GM23338 (cell line): ENCODE measurements around the gene ATXN7L3. TPM values are rescaled to one million over a fixed set of nuclear protein-coding genes. Genes with fewer than 3 reads are reported as not detected.

Experiments
- ATAC-seq: fragments of 200-7000 bp; cut with Tn5 transposase; 3 replicates; pipeline ENCODE4 v1.9.1; 2020
- DNase-seq: peaks from one replicate; pipeline ENCODE4 v3.0.0-alpha.2; 2015; ENCODE audit warnings: low spot score
- H2AFZ ChIP-seq: fragments of 200-600 bp; sonication (generic); 2 replicates; pipeline ENCODE4 v1.8.0; 2016; ENCODE audit warnings: antibody characterized with exemption, mild to moderate bottlenecking, moderate library complexity
- H3F3A ChIP-seq: fragments of 200-600 bp; sonication (generic); replicated peaks from 2 replicates; pipeline ENCODE4 v1.8.0; 2017; ENCODE audit warnings: antibody characterized with exemption, mixed run types, low read depth
- H3K27ac ChIP-seq: fragments of 200-600 bp; sonication (generic); 2 replicates; pipeline ENCODE4 v1.6.1; 2016; ENCODE audit warnings: low read depth
- H3K27me3 ChIP-seq: fragments of 200-600 bp; sonication (generic); 2 replicates; pipeline ENCODE4 v1.8.0; 2016; ENCODE audit warnings: mild to moderate bottlenecking, mixed run types, moderate library complexity; ENCODE audit not compliant: insufficient read depth
- H3K36me3 ChIP-seq: fragments of 200-600 bp; sonication (generic); 2 replicates; pipeline ENCODE4 v1.8.0; 2016; ENCODE audit warnings: mild to moderate bottlenecking; ENCODE audit not compliant: insufficient read depth
- H3K4me1 ChIP-seq: fragments of 200-600 bp; sonication (generic); 2 replicates; pipeline ENCODE4 v1.8.0; 2016; ENCODE audit warnings: mild to moderate bottlenecking, moderate library complexity; ENCODE audit not compliant: insufficient read depth
- H3K4me2 ChIP-seq: fragments of 200-600 bp; sonication (generic); 2 replicates; pipeline ENCODE4 v1.7.1; 2017; ENCODE audit warnings: mixed run types
- H3K4me3 ChIP-seq: fragments of 200-600 bp; sonication (generic); 2 replicates; pipeline ENCODE4 v1.6.1; 2016; ENCODE audit warnings: mixed run types
- H3K79me2 ChIP-seq: fragments of 200-600 bp; sonication (generic); replicated peaks from 2 replicates; pipeline ENCODE4 v1.8.0; 2017; ENCODE audit warnings: mild to moderate bottlenecking; ENCODE audit not compliant: insufficient read depth
- H3K9me2 ChIP-seq: fragments of 200-600 bp; sonication (generic); 2 replicates; pipeline ENCODE4 v1.8.0; 2017; ENCODE audit not compliant: insufficient read depth
- H4K20me1 ChIP-seq: fragments of 200-600 bp; sonication (generic); replicated peaks from 2 replicates; pipeline ENCODE4 v1.8.0; 2017; ENCODE audit warnings: mild to moderate bottlenecking; ENCODE audit not compliant: insufficient read depth
- H3K27ac Mint-ChIP-seq: 2 replicates; pipeline ENCODE4 v1.8.0; 2020; ENCODE audit warnings: inconsistent platforms, mild to moderate bottlenecking, moderate library complexity, mixed read lengths
- H3K27me3 Mint-ChIP-seq: 3 replicates; pipeline ENCODE4 v1.8.0; 2022; ENCODE audit warnings: low read depth, mild to moderate bottlenecking, moderate library complexity, mixed read lengths, inconsistent platforms; ENCODE audit not compliant: insufficient read depth, poor library complexity
- H3K36me3 Mint-ChIP-seq: 3 replicates; pipeline ENCODE4 v1.8.0; 2021; ENCODE audit warnings: low read depth, mild to moderate bottlenecking, inconsistent platforms, moderate library complexity, mixed read lengths
- H3K4me1 Mint-ChIP-seq: 3 replicates; pipeline ENCODE4 v1.8.0; 2020; ENCODE audit warnings: mild to moderate bottlenecking, inconsistent platforms, mixed read lengths
- H3K4me3 Mint-ChIP-seq: 3 replicates; pipeline ENCODE4 v1.8.0; 2021; ENCODE audit warnings: moderate library complexity, mild to moderate bottlenecking, inconsistent platforms, mixed read lengths
- H3K9me3 Mint-ChIP-seq: 3 replicates; pipeline ENCODE4 v1.8.0; 2020; ENCODE audit warnings: moderate library complexity, mild to moderate bottlenecking, inconsistent platforms, mixed read lengths
- CREB1 ChIP-seq: fragments of 250-450 bp; sonication (Bioruptor Pico); IDR thresholded peaks from 2 replicates; pipeline ENCODE4 v1.5.0; 2020; ENCODE audit warnings: low read depth, mild to moderate bottlenecking, moderate library complexity
- CTCF ChIP-seq, 2 experiments: fragments of 200-600 bp in 1 of 2; sonication (generic) in 1 of 2; conservative IDR thresholded peaks; 2 replicates each; pipeline versions ENCODE4 v1.5.1 to v1.6.1; 2016 to 2017; ENCODE audit warnings: antibody characterized with exemption in 2 of 2, low read depth in 2 of 2, mild to moderate bottlenecking in 2 of 2, moderate library complexity in 1 of 2
- EZH2 ChIP-seq: fragments of 200-600 bp; sonication (generic); IDR thresholded peaks from one replicate; pipeline ENCODE4 v1.8.0; 2017; ENCODE audit warnings: antibody characterized with exemption, mild to moderate bottlenecking, low read depth; ENCODE audit not compliant: unreplicated experiment
- EZH2phosphoT487 ChIP-seq: fragments of 200-600 bp; sonication (generic); IDR thresholded peaks from one replicate; pipeline ENCODE4 v1.8.1; 2018; ENCODE audit warnings: antibody characterized with exemption; ENCODE audit not compliant: unreplicated experiment
- JUNB ChIP-seq: IDR thresholded peaks from one replicate; pipeline ENCODE4 v1.6.1; 2016; ENCODE audit warnings: antibody characterized with exemption; ENCODE audit not compliant: unreplicated experiment
- NANOG ChIP-seq: IDR thresholded peaks from 2 replicates; pipeline ENCODE4 v1.6.1; 2016; ENCODE audit warnings: antibody characterized with exemption, borderline replicate concordance
- POLR2AphosphoS5 ChIP-seq: IDR thresholded peaks from 2 replicates; pipeline ENCODE4 v1.6.1; 2016; ENCODE audit warnings: antibody characterized with exemption, low read depth
- STAT1 ChIP-seq: IDR thresholded peaks from one replicate; pipeline ENCODE4 v1.6.1; 2016; ENCODE audit warnings: antibody characterized with exemption; ENCODE audit not compliant: unreplicated experiment
- ZNF114 ChIP-seq: fragments of 250-450 bp; sonication (Bioruptor Pico); IDR thresholded peaks from 2 replicates; pipeline ENCODE4 v1.5.0; 2020; ENCODE audit warnings: mild to moderate bottlenecking, moderate library complexity
- ZNF331 ChIP-seq: fragments of 250-450 bp; sonication (Bioruptor Pico); IDR thresholded peaks from 2 replicates; pipeline ENCODE4 v1.5.0; 2020; ENCODE audit warnings: low read depth, mild to moderate bottlenecking, moderate library complexity
- polyA plus RNA-seq: library from polyadenylated mRNA; unstranded; fragments of >200 nt; fragmentation: Nextera tagmentation; extraction: Ambion mirVana; gene quantifications from 2 replicates; pipeline ENCODE4 v1.2.1, GENCODE V29; 2016
- total RNA-seq: library from RNA; depleted of rRNA; stranded (reverse); fragments of >200 nt; shearing (Covaris generic); gene quantifications from 2 replicates; pipeline ENCODE4 v1.2.3, GENCODE V29; 2014
- TF ChIP-seq, protein P1 (sequence below): IDR thresholded peaks from 2 replicates; pipeline ENCODE4 v1.6.1; 2016; ENCODE audit warnings: antibody characterized with exemption
- TF ChIP-seq, protein P2 (sequence below): fragments of 250-450 bp; sonication (Bioruptor Pico); IDR thresholded peaks from 2 replicates; pipeline ENCODE4 v1.5.0; 2020; ENCODE audit warnings: mild to moderate bottlenecking, moderate library complexity
- TF ChIP-seq, protein P3 (sequence below): IDR thresholded peaks from one replicate; pipeline ENCODE4 v1.6.1; 2018; ENCODE audit warnings: antibody characterized with exemption; ENCODE audit not compliant: unreplicated experiment

The ATXN7L3 gene
- total and polyA plus RNA-seq, 2 experiments from 2014 or later: 20.6 to 95.0 TPM

GRCh38 chr17:44209786-44210341 is 10.2 kb upstream of the ATXN7L3 start:
- H3K4me1 Mint-ChIP-seq: peaks cover 33% of the 10 kb centered on the region

More at GRCh38 chr17:44209786-44210341, 10.2 kb upstream of the ATXN7L3 start:
- TF ChIP-seq, protein P1, sequence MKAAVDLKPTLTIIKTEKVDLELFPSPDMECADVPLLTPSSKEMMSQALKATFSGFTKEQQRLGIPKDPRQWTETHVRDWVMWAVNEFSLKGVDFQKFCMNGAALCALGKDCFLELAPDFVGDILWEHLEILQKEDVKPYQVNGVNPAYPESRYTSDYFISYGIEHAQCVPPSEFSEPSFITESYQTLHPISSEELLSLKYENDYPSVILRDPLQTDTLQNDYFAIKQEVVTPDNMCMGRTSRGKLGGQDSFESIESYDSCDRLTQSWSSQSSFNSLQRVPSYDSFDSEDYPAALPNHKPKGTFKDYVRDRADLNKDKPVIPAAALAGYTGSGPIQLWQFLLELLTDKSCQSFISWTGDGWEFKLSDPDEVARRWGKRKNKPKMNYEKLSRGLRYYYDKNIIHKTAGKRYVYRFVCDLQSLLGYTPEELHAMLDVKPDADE: no peak
- TF ChIP-seq NANOG: no peak
- TF ChIP-seq EZH2: no peak
- TF ChIP-seq, protein P2, sequence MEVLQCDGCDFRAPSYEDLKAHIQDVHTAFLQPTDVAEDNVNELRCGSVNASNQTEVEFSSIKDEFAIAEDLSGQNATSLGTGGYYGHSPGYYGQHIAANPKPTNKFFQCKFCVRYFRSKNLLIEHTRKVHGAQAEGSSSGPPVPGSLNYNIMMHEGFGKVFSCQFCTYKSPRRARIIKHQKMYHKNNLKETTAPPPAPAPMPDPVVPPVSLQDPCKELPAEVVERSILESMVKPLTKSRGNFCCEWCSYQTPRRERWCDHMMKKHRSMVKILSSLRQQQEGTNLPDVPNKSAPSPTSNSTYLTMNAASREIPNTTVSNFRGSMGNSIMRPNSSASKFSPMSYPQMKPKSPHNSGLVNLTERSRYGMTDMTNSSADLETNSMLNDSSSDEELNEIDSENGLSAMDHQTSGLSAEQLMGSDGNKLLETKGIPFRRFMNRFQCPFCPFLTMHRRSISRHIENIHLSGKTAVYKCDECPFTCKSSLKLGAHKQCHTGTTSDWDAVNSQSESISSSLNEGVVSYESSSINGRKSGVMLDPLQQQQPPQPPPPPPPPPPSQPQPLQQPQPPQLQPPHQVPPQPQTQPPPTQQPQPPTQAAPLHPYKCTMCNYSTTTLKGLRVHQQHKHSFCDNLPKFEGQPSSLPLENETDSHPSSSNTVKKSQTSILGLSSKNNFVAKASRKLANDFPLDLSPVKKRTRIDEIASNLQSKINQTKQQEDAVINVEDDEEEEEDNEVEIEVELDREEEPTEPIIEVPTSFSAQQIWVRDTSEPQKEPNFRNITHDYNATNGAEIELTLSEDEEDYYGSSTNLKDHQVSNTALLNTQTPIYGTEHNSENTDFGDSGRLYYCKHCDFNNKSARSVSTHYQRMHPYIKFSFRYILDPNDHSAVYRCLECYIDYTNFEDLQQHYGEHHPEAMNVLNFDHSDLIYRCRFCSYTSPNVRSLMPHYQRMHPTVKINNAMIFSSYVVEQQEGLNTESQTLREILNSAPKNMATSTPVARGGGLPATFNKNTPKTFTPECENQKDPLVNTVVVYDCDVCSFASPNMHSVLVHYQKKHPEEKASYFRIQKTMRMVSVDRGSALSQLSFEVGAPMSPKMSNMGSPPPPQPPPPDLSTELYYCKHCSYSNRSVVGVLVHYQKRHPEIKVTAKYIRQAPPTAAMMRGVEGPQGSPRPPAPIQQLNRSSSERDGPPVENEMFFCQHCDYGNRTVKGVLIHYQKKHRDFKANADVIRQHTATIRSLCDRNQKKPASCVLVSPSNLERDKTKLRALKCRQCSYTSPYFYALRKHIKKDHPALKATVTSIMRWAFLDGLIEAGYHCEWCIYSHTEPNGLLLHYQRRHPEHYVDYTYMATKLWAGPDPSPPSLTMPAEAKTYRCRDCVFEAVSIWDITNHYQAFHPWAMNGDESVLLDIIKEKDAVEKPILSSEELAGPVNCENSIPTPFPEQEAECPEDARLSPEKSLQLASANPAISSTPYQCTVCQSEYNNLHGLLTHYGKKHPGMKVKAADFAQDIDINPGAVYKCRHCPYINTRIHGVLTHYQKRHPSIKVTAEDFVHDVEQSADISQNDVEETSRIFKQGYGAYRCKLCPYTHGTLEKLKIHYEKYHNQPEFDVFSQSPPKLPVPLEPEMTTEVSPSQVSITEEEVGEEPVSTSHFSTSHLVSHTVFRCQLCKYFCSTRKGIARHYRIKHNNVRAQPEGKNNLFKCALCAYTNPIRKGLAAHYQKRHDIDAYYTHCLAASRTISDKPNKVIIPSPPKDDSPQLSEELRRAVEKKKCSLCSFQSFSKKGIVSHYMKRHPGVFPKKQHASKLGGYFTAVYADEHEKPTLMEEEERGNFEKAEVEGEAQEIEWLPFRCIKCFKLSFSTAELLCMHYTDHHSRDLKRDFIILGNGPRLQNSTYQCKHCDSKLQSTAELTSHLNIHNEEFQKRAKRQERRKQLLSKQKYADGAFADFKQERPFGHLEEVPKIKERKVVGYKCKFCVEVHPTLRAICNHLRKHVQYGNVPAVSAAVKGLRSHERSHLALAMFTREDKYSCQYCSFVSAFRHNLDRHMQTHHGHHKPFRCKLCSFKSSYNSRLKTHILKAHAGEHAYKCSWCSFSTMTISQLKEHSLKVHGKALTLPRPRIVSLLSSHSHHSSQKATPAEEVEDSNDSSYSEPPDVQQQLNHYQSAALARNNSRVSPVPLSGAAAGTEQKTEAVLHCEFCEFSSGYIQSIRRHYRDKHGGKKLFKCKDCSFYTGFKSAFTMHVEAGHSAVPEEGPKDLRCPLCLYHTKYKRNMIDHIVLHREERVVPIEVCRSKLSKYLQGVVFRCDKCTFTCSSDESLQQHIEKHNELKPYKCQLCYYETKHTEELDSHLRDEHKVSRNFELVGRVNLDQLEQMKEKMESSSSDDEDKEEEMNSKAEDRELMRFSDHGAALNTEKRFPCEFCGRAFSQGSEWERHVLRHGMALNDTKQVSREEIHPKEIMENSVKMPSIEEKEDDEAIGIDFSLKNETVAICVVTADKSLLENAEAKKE (CRISPR knock-in tag): no peak
- no peak for TF ChIP-seq STAT1
- no peak for TF ChIP-seq ZNF114 (CRISPR knock-in tag)
- TF ChIP-seq CREB1 (CRISPR knock-in tag): no peak
- TF ChIP-seq CTCF (conservative IDR thresholded peaks at IDR 0.05; ENCODE audit: low read depth in 2 of 2): no peak
- no peak for TF ChIP-seq JUNB
- TF ChIP-seq POLR2AphosphoS5: no peak
- TF ChIP-seq EZH2phosphoT487: no peak
- TF ChIP-seq ZNF331 (CRISPR knock-in tag): no peak
- TF ChIP-seq, protein P3, sequence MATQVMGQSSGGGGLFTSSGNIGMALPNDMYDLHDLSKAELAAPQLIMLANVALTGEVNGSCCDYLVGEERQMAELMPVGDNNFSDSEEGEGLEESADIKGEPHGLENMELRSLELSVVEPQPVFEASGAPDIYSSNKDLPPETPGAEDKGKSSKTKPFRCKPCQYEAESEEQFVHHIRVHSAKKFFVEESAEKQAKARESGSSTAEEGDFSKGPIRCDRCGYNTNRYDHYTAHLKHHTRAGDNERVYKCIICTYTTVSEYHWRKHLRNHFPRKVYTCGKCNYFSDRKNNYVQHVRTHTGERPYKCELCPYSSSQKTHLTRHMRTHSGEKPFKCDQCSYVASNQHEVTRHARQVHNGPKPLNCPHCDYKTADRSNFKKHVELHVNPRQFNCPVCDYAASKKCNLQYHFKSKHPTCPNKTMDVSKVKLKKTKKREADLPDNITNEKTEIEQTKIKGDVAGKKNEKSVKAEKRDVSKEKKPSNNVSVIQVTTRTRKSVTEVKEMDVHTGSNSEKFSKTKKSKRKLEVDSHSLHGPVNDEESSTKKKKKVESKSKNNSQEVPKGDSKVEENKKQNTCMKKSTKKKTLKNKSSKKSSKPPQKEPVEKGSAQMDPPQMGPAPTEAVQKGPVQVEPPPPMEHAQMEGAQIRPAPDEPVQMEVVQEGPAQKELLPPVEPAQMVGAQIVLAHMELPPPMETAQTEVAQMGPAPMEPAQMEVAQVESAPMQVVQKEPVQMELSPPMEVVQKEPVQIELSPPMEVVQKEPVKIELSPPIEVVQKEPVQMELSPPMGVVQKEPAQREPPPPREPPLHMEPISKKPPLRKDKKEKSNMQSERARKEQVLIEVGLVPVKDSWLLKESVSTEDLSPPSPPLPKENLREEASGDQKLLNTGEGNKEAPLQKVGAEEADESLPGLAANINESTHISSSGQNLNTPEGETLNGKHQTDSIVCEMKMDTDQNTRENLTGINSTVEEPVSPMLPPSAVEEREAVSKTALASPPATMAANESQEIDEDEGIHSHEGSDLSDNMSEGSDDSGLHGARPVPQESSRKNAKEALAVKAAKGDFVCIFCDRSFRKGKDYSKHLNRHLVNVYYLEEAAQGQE: no peak
- Histone ChIP-seq H3K4me3 (no peak overlapping the region), H4K20me1 (peaks cover 15% of the 10 kb centered on the region), H3K27me3 (no peaks in the 10 kb centered on the region), H3K4me1 (peaks cover 18% of the 10 kb centered on the region), H3K9me2 (no peaks in the 10 kb centered on the region), H2AFZ (no peak overlapping the region), H3K27ac (peak overlapping the region; percentile 32; the same call in 1 of the 2 replicates), H3F3A (peaks cover 26% of the 10 kb centered on the region; the same call in 1 of the 2 replicates), H3K4me2 (0 out of 2 replicates have a peak overlapping the region, but pooled peaks have one; percentile 14), H3K79me2 (no peaks in the 10 kb centered on the region), H3K36me3 (peaks cover 24% of the 10 kb centered on the region)
- peaks cover 27% of the 10 kb centered on the region for H3K27me3 Mint-ChIP-seq
- H3K4me3 Mint-ChIP-seq: no peak overlapping the region
- H3K27ac Mint-ChIP-seq: peak overlapping the region; percentile 92; the same call in 1 of the 2 replicates
- no peaks in the 10 kb centered on the region for H3K9me3 Mint-ChIP-seq
- ATAC-seq: no peak
- DNase-seq: no peak
- H3K36me3 Mint-ChIP-seq: peaks cover 79% of the 10 kb centered on the region
